Stomach (tissue), 9 donors: ENCODE measurements around the gene CTSA. TPM values are rescaled to one million over a fixed set of nuclear protein-coding genes. Genes with fewer than 3 reads are reported as not detected.

Source experiments
- DNase-seq, 2 donors: peaks; one replicate each; pipeline versions ENCODE4 v3.0.0 to v3.0.0-alpha.2; 2013 to 2019
- H3K27ac ChIP-seq, 5 donors: fragments of 200-600 bp in 4 of 5; sonication (generic) in 4 of 5; one replicate each; pipeline ENCODE4 v1.5.1; 2013 to 2019; ENCODE audit warnings: mild to moderate bottlenecking in 1 of 5, moderate library complexity in 1 of 5
- H3K27me3 ChIP-seq, 3 donors: fragments of 200-600 bp; sonication (generic); one replicate each; pipeline ENCODE4 v1.5.1; 2017 to 2019; ENCODE audit warnings: mixed run types in 1 of 3
- H3K36me3 ChIP-seq, 4 donors: fragments of 200-600 bp; sonication (generic); 1 replicate in 3 of 4; 2 replicates in 1 of 4; pipeline ENCODE4 v1.5.1; 2016 to 2019
- H3K4me1 ChIP-seq, 4 donors: fragments of 200-600 bp; sonication (generic); one replicate each; pipeline ENCODE4 v1.5.1; 2016 to 2019
- H3K4me3 ChIP-seq, 4 donors: fragments of 200-600 bp; sonication (generic) in 3 of 4; one replicate each; pipeline ENCODE4 v1.5.1; 2016 to 2019; ENCODE audit warnings: mild to moderate bottlenecking in 1 of 4
- H3K9me3 ChIP-seq, 4 donors: fragments of 200-600 bp; sonication (generic); one replicate each; pipeline ENCODE4 v1.5.1; 2016 to 2019
- EP300 ChIP-seq: sonication (generic); formaldehyde crosslinking; IDR thresholded peaks from one replicate; pipeline ENCODE4 v1.6.1; 2017; ENCODE audit warnings: antibody characterized with exemption
- POLR2A ChIP-seq, 4 donors: fragments of 450-650 bp; IDR thresholded peaks; one replicate each; pipeline ENCODE4 v1.6.1; 2016; ENCODE audit warnings: antibody characterized with exemption in 4 of 4, control low read depth in 2 of 4, mild to moderate bottlenecking in 1 of 4, moderate library complexity in 1 of 4
- POLR2AphosphoS5 ChIP-seq, 3 donors: sonication (generic); formaldehyde crosslinking; IDR thresholded peaks; one replicate each; pipeline ENCODE4 v1.6.1; 2016; ENCODE audit warnings: antibody characterized with exemption in 3 of 3
- WGBS, 5 donors: extraction: QIAGEN DNeasy Blood & Tissue Kit in 3 of 5; methylation state at CpG; one replicate each; pipeline versions ENCODE4 v1.1.5 to v1.1.7; 2013 to 2018; 5-methylcytosine and 5-hydroxymethylcytosine counted together
- intact Hi-C: fragments of 100-400 bp; cut with DNase I; formaldehyde crosslinking; loops from one replicate; pipeline ENCODE4 v1.15.1; 2023; ENCODE audit warnings: low total_unique reads
- polyA plus RNA-seq, 3 donors: library from polyadenylated mRNA; stranded (reverse); fragments of 200-250 nt; gene quantifications; one replicate each; pipeline ENCODE4 v1.2.3, GENCODE V29; 2013
- total RNA-seq, 5 donors: library from RNA; depleted of rRNA; stranded (reverse); fragments of >200 nt; gene quantifications; one replicate each; pipeline versions ENCODE4 v1.1.0 to v1.2.3, GENCODE V29; 2014 to 2016
- TF ChIP-seq, protein P1 (sequence below), 7 experiments: fragments of 450-650 bp in 4 of 7; fragments of 200-600 bp in 3 of 7; sonication (generic) in 3 of 7; IDR thresholded peaks; one replicate each; pipeline ENCODE4 v1.5.1; 2016 to 2019; ENCODE audit warnings: antibody characterized with exemption in 7 of 7, control low read depth in 2 of 7, mild to moderate bottlenecking in 1 of 7
- donor health status: healthy with polysubstance abuse.
- donor health status: Bipolar disorder and iron deficiency.
- donor health status: healthy.

Gene CTSA
- total and polyA plus RNA-seq, 8 donors, result 29.9 to 292 (median 68.7) TPM

DNA sequence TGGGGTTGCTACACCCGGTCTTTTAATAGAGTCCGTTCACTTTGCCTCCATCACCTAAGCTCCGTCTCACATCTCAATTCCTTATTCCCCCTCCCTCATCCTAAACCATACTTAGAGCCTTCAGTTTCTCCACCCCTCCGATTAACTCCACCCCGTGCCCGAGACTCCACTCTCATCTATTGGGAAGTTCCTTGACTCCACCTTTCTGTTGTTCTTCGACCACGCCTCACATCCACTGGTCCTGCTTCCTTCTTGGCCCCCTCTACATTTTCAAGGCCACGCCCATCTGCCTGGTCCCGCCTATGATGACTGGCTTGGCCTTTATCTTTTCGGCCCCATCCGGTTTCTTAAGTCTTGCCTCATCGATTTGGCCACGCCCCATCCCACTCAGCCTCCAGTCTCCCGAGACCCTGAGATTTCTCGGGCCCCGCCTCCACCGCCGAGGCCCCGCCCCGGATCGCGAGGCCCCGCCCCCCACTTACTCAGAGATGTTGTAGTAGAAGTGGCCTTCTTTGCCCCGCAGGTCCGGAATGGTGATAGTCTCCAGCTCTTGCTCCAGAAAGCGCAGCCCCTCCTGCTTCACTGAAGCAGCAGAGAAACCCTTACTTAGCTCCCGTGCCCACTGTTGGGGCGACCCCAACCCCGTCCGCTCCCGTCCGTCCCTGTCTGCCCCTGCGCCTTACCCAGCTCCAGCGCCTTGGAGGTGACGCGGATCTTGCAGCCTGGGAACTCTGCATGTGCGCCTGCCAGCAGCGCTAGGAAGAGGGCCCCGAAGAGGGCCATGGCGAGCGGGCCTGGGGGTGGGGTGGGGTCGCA lies 19.7 kb downstream of the CTSA start:
- Histone ChIP-seq H3K27me3 (peaks cover 0 to 11% (median 0%) of the 10 kb centered on the region in 3 donors), H3K36me3 (peaks cover 0 to 25% (median 12%) of the 10 kb centered on the region in 4 donors), H3K27ac (peak overlapping the region; percentile 84 to 88 (median 85)), H3K4me1 (peaks cover 13 to 54% (median 25%) of the 10 kb centered on the region in 4 donors), H3K4me3 (peak overlapping the region; percentile 54 to 61 (median 58)), H3K9me3 (no peaks in the 10 kb centered on the region)
- intact Hi-C loops, result no loop called here
- TF ChIP-seq EP300 (no peak), POLR2A (IDR thresholded peaks at IDR 0.05) (no peak), POLR2AphosphoS5 (IDR thresholded peaks at IDR 0.05) (peak in 2 of 3 donors; percentile 70 to 87)
- TF ChIP-seq, protein P1, sequence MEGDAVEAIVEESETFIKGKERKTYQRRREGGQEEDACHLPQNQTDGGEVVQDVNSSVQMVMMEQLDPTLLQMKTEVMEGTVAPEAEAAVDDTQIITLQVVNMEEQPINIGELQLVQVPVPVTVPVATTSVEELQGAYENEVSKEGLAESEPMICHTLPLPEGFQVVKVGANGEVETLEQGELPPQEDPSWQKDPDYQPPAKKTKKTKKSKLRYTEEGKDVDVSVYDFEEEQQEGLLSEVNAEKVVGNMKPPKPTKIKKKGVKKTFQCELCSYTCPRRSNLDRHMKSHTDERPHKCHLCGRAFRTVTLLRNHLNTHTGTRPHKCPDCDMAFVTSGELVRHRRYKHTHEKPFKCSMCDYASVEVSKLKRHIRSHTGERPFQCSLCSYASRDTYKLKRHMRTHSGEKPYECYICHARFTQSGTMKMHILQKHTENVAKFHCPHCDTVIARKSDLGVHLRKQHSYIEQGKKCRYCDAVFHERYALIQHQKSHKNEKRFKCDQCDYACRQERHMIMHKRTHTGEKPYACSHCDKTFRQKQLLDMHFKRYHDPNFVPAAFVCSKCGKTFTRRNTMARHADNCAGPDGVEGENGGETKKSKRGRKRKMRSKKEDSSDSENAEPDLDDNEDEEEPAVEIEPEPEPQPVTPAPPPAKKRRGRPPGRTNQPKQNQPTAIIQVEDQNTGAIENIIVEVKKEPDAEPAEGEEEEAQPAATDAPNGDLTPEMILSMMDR (IDR thresholded peaks at IDR 0.05), result no peak
- DNase-seq, result peak; percentile 98 to 99
- 1 to 3% (median 2%) methylated on average over 26 to 43 of the region's 43 CpGs for WGBS, 5 donors

DNA sequence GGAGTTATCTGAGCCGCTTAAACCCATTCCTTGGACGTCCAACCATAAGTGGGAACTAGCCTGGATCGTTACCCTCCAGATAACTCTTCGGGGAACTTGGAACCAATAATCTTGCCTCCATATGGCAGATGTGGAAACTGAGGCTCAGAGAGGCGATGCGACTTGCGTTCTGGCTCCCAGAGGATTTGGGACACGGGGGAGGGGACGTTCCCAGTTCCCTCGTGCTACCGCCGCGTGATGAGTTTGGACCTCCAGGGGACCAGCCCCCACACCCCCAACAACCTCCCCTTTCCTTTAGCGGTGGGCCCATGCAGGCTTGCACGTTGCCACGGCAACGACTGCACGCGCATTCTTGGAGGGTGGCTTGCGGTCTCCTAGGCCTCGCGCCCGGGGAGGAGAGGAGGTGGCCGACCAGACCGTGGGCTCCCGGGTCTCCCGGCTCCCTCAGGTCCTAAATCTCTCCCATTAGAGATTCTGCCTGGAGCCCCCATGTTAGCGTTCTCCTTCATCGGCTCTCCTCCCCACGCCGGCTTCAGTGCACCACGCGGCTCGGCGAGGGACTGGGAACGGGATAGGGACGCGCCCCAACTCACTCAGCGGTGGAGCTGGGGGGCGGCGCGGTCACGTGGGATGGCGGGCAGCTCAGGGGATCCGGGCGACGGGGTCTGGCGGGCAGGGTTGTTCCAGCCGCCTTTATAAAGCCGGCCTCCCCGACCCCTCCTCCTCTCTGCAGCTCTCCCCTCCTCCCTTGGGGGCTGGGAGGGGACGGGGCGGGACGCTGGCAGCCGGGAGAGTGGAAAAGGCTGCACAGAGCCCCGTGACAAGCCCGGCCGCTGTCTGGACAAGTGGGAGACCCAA lies 20.6 kb downstream of the CTSA start, which contains the start of gene PLTP:
Gene PLTP, minus strand, starts transcription at position 670 of the 858 bp plus-strand sequence. CDS start 703 bp downstream, outside the sequence.
- H3K4me1 ChIP-seq, result peaks cover 13 to 54% (median 25%) of the 10 kb centered on the region in 4 donors
- DNase-seq, result peak; percentile 58 to 88
- TF ChIP-seq POLR2A (IDR thresholded peaks at IDR 0.05) (no peak), EP300 (no peak), POLR2AphosphoS5 (IDR thresholded peaks at IDR 0.05) (peak in 2 of 3 donors; percentile 51 to 77)
- TF ChIP-seq, protein P1 (IDR thresholded peaks at IDR 0.05), result no peak
- peaks cover 0 to 11% (median 0%) of the 10 kb centered on the region in 3 donors for H3K27me3 ChIP-seq
- intact Hi-C loops, result no loop called here
- peak within 1 kb of the TSS; percentile 84 to 88 (median 85) for H3K27ac ChIP-seq
- peaks cover 0 to 18% (median 5%) of the 10 kb centered on the region in 4 donors for H3K36me3 ChIP-seq
- H3K9me3 ChIP-seq, result no peaks in the 10 kb centered on the region
- H3K4me3 ChIP-seq, result peak within 1 kb of the TSS; percentile 54 to 61 (median 58)
- WGBS, 5 donors, result 0 to 3% (median 2%) methylated on average over 19 to 58 of the region's 58 CpGs

DNA sequence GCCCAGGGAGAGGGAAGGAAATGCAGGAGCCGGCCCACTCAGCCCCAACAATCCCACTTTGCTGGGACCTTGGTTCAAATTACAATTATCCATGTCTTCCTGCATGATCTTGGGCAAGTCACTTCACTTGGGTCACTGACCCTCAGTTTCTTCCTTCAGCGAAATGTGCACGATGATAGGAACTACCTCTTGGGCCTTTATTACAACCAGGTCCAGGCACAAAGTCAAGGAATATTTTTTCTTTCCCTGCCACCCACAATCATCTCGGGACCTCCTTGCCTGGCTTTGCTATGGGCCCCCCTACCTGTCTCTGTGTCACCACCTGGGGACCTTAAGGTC lies 21.2 kb downstream of the CTSA start:
- H3K36me3 ChIP-seq, result peaks cover 0 to 12% (median 2%) of the 10 kb centered on the region in 4 donors
- peaks cover 13 to 57% (median 25%) of the 10 kb centered on the region in 4 donors for H3K4me1 ChIP-seq
- no peaks in the 10 kb centered on the region for H3K9me3 ChIP-seq
- intact Hi-C loops, result no loop called here
- 19 to 45% (median 30%) methylated on average over 4 of the region's 4 CpGs for WGBS, 5 donors
- DNase-seq, result no peak
- H3K27ac ChIP-seq, result peak overlapping the region; percentile 84 to 88 (median 85)
- H3K27me3 ChIP-seq, result peaks cover 0 to 11% (median 0%) of the 10 kb centered on the region in 3 donors
- TF ChIP-seq POLR2AphosphoS5 (IDR thresholded peaks at IDR 0.05) (no peak), POLR2A (IDR thresholded peaks at IDR 0.05) (no peak), EP300 (no peak)
- TF ChIP-seq, protein P1 (IDR thresholded peaks at IDR 0.05), result no peak
- H3K4me3 ChIP-seq, result peak overlapping the region; percentile 54 to 61 (median 58)

DNA sequence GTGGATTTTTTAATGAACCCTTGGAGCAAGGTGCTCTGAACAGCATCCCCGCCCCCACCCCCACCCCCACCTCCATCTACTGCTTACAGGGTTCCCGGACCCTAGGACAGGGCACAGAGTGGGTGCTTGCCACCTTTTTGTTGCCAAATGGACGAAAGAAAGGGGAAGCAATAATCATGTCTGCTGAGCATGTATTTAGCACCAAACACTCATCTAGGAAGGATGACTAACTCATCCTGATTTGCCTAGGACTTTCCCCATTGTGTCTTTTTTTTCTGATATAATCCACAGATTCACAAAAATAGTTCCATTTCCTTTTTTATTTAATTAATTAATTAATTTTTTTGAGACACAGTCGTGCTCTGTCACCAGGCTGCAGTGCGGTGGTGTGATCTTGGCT lies 22.0 kb downstream of the CTSA start:
- Histone ChIP-seq H3K27me3 (peaks cover 0 to 11% (median 0%) of the 10 kb centered on the region in 3 donors), H3K4me1 (peaks cover 13 to 58% (median 28%) of the 10 kb centered on the region in 4 donors), H3K9me3 (no peaks in the 10 kb centered on the region), H3K27ac (peak overlapping the region in 2 of 5 donors; percentile 84 to 86), H3K4me3 (no peak overlapping the region), H3K36me3 (peaks cover 0 to 4% (median 0%) of the 10 kb centered on the region in 4 donors)
- intact Hi-C loops, result no loop called here
- 56 to 72% (median 64%) methylated on average over 5 of the region's 5 CpGs for WGBS, 5 donors
- DNase-seq, result no peak
- TF ChIP-seq POLR2AphosphoS5 (IDR thresholded peaks at IDR 0.05), result no peak
- TF ChIP-seq, protein P1 (IDR thresholded peaks at IDR 0.05), result no peak
- no peak for TF ChIP-seq EP300
- no peak for TF ChIP-seq POLR2A (IDR thresholded peaks at IDR 0.05)
